M059J (cell line): ENCODE data around the gene PKD1. TPM values are rescaled to one million over a fixed set of nuclear protein-coding genes. Genes with fewer than 3 reads are reported as not detected.
"Not testable (repeated sequence)": the region's sequence is repeated elsewhere in the genome, so short reads cannot be mapped to it uniquely, and the experiment has no call there.

Source experiments
- DNase-seq: peaks from one replicate; pipeline ENCODE4 v3.0.0-alpha.2; 2012; ENCODE audit warnings: low read depth
- total RNA-seq: library from RNA; depleted of rRNA; stranded (reverse); fragments of >200 nt; shearing (Covaris generic); gene quantifications from 2 replicates; pipeline ENCODE4 v1.2.3, GENCODE V29; 2014

PKD1 gene
- total RNA-seq, 1 experiment from 2014 or later = 56.0 TPM

GRCh38 chr16:2124377-2124693, 11.4 kb downstream of the PKD1 start:
- peak; percentile 41 for DNase-seq

- peak; percentile 50 for DNase-seq
Observed at GRCh38 chr16:2123706-2124376, 11.9 kb downstream of the PKD1 start.

- DNase-seq = not testable (repeated sequence)
Observed at GRCh38 chr16:2122934-2123683, 12.6 kb downstream of the PKD1 start.

DNA sequence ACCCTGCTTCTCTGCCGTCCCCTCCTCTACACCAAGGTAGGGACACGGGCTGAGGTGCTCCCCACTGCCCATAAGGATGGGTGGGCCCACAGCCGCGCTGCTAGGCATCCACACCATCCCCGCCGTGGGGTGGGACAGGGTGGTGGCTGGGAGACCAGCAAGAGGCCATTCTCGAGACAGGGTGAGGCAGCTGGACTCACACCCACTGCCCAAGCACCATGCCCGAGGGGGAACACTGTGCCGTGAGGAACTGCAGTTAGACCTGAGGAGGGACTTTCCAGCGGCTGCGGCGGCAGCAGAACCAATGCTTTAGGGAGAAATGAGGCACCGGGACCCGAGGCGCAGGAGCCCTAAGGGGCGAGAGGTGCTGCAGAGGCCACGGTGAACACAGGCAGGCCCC, 13.3 kb downstream of the PKD1 start:
- no peak for DNase-seq

DNA sequence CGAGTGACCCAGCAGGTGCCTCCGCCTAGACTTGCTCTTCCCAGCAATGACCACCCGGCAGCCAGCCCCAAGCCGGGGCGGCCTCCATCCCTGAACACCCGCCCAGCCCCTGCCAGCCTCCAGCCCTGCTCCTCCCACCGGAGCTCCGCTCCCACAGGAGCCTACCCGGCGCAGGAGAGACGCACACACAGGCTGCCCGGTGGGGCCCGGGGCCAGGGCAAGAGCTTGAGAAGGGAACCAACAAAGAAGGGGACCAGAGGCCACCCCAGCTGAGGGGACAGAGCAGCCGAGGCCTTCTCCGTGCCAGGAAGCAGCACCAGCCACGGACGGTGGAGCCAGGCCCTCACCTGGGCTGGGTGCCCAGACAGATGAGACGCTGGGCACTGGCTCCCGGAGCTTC, 13.8 kb downstream of the PKD1 start:
- peak; percentile 34 for DNase-seq

GRCh38 chr16:2121325-2121724, 14.4 kb downstream of the PKD1 start:
- DNase-seq = peak; percentile 76

- DNase-seq = not testable (repeated sequence)
Observed at GRCh38 chr16:2117960-2118722, 17.6 kb downstream of the PKD1 start.

GRCh38 chr16:2117341-2117740, 18.4 kb downstream of the PKD1 start:
- DNase-seq = not testable (repeated sequence)

GRCh38 chr16:2116428-2116827, 19.3 kb downstream of the PKD1 start:
- DNase-seq = not testable (repeated sequence)

- no peak for DNase-seq
Observed at GRCh38 chr16:2115591-2115973, 20.1 kb downstream of the PKD1 start.

DNA sequence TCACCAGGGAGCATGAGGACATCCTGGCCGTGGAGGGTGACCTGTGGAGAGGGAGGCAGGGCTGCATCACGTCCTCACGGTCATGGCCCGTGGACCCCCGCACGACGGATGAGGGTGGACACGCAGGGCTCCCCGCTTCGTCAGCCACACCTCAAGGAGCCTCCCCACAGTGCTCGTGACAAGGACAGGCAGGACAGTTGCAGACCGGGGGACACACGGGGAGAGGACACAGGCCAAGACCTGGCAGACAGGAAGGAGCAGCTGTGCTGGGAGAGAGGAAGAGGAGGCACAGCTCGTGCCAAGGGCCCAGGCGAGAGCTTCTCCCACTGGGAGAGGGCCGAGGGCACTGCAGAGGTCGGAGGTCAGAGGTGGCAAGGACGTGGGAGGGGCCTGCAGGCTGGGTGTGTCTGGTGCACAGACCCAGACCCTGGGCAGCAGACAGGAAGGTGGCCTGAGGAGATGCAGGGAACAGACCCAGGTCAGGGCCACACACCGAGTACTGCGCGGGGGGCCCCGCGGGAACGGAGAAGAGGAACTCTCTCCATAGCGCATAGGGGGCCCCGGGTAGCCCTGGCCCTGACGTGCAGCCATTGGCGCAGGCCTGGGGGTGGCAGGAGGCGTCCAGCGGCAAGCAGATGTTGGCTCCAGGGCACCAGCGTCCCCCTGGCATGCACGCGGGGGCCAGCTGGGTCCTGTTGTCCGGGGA, 20.7 kb downstream of the PKD1 start:
- DNase-seq = not testable (repeated sequence)

DNA sequence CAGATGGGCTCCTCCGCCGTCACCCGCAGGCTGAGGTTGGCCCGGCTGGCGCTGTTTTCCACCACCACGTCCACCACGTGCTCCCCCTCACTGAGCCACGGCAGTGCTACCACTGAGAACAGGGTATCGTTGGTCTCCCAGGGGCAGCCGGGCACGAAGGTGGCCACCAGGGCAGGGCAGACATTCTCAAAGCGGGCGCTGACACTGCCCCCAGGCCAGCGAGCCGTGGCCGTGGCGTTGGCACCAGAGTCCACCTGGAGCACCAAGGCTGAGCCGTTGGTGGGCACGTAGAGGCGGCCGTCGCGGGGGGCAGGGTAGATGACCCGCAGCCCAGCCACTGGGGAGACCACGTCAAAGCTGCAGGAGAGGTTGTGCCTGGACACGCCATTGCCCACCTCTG, 21.5 kb downstream of the PKD1 start:
- DNase-seq = not testable (repeated sequence)

DNA sequence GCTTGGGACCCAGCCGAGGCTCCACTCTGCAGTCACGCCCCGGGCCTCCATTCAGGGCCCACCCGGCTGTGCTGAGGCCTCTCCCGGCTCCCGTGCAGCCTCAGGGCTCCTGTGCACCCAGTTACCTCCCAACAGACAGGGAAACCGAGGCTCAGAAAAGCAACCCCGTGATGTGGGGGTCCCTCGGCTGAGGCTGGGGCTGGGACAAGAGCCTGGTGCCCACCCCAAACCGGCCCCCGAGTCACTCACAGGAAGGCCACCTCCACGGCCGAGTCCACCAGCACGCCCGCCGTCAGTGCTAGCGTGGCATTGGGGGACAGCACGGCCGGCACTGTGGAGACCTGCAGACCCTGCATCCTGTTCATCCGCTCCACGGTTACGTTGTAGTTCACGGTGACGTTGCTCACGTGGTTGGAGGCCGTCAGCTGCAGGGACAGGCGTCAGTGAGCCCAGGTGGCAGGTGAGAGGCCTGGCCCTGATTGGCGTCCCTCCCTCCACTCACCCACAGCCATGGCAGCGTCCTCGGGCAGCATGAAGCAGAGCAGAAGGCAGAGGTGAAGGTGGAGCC, 23.1 kb downstream of the PKD1 start:
- not testable (repeated sequence) for DNase-seq

GRCh38 chr16:2111412-2112335, 24.0 kb downstream of the PKD1 start:
- DNase-seq = not testable (repeated sequence)

GRCh38 chr16:2111009-2111353, 24.7 kb downstream of the PKD1 start:
- not testable (repeated sequence) for DNase-seq

DNA sequence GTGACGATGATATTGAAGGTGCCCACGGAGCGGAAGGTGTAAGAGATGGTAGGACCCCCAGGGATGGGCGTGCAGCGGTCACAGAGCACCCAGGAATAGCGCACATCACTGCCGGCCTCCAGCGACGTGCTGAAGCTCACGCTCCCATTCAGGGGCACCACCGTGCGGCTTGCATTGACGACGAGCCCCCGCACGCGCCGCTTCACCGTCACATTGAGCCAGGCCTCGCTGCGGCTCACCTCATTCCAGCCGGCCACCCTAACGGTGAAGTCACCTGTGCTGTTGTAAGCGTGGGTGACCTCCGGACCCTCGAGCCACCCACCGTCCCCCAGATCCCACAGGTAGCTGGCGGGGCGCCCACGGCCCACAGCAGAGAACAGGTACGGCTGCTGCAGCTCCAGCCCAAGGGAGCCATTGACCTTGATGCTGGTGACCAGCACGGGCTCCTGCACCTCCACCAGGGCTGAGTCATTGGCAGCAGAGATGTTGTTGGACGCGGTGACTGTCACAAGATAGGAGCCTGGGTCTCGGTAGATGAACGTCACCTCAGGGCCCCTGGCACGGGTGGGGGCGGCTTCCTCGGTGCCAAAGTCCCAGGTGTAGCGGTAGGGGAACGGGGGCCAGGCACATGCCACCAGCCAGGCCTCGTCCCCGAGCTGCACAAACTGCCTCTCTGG, 25.2 kb downstream of the PKD1 start:
- DNase-seq = not testable (repeated sequence)

DNA sequence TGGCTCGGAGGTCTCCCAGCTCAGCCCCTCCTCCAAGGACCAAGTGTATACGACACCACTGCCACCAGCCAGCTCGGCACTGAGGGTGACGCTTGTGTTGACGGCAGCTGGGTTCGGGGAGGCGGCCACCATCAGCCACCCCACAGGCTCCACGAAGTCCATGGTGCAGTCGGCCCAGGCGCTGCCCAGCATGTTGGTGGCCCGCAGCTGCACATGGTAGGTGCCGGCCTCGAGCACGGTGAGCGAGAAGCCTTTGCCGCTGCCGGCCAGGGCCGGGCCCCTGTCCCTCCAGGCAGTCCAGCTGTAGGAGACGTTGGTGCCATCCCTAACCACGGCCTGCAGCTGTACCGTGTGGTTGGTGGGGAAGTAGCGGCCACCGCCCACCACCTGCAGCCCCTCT, 25.8 kb downstream of the PKD1 start:
- not testable (repeated sequence) for DNase-seq

GRCh38 chr16:2109271-2109580, 26.5 kb downstream of the PKD1 start:
- not testable (repeated sequence) for DNase-seq

- DNase-seq = not testable (repeated sequence)
Observed at GRCh38 chr16:2108446-2109270, 27.0 kb downstream of the PKD1 start.
